H7 (cell line): ENCODE results near the gene HBQ1. TPM values are rescaled to one million over a fixed set of nuclear protein-coding genes. Genes with fewer than 3 reads are reported as not detected.
"Not testable (repeated sequence)": the region's sequence is repeated elsewhere in the genome, so short reads cannot be mapped to it uniquely, and the experiment has no call there.

Experiments used
- DNase-seq: peaks from one replicate; pipeline ENCODE4 v3.0.0; 2012
- H3K27me3 ChIP-seq: 2 replicates; pipeline ENCODE4 v1.6.0; 2011; ENCODE audit warnings: mild to moderate bottlenecking, low read length; ENCODE audit not compliant: control insufficient read depth, insufficient read depth
- H3K36me3 ChIP-seq: replicated peaks from 2 replicates; pipeline ENCODE4 v1.5.1; 2011; ENCODE audit warnings: low read length; ENCODE audit not compliant: control insufficient read depth, insufficient read depth
- H3K4me3 ChIP-seq: 2 replicates; pipeline ENCODE4 v1.5.1; 2011; ENCODE audit warnings: low read depth, mild to moderate bottlenecking, control low read depth, low read length, moderate library complexity; ENCODE audit not compliant: insufficient read depth
- total RNA-seq: library from RNA; depleted of rRNA; stranded (reverse); fragments of >200 nt; shearing (Covaris generic); gene quantifications from 2 replicates; pipeline ENCODE4 v1.2.3, GENCODE V29; 2014

HBQ1 gene
- total RNA-seq, 1 experiment from 2014 or later: 1.6 TPM

DNA sequence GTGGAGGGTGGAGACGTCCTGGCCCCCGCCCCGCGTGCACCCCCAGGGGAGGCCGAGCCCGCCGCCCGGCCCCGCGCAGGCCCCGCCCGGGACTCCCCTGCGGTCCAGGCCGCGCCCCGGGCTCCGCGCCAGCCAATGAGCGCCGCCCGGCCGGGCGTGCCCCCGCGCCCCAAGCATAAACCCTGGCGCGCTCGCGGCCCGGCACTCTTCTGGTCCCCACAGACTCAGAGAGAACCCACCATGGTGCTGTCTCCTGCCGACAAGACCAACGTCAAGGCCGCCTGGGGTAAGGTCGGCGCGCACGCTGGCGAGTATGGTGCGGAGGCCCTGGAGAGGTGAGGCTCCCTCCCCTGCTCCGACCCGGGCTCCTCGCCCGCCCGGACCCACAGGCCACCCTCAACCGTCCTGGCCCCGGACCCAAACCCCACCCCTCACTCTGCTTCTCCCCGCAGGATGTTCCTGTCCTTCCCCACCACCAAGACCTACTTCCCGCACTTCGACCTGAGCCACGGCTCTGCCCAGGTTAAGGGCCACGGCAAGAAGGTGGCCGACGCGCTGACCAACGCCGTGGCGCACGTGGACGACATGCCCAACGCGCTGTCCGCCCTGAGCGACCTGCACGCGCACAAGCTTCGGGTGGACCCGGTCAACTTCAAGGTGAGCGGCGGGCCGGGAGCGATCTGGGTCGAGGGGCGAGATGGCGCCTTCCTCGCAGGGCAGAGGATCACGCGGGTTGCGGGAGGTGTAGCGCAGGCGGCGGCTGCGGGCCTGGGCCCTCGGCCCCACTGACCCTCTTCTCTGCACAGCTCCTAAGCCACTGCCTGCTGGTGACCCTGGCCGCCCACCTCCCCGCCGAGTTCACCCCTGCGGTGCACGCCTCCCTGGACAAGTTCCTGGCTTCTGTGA lies 3.5 kb upstream of the HBQ1 start, which contains the start of gene HBA1:
Gene HBA1 (plus strand): TSS at position 204 of the 906 bp plus-strand sequence. CDS start 37 bp downstream, at position 241.
- not testable (repeated sequence) for H3K4me3 ChIP-seq, DNase-seq, H3K36me3 ChIP-seq
- peaks cover 76% of the 10 kb centered on the region for H3K27me3 ChIP-seq

DNA sequence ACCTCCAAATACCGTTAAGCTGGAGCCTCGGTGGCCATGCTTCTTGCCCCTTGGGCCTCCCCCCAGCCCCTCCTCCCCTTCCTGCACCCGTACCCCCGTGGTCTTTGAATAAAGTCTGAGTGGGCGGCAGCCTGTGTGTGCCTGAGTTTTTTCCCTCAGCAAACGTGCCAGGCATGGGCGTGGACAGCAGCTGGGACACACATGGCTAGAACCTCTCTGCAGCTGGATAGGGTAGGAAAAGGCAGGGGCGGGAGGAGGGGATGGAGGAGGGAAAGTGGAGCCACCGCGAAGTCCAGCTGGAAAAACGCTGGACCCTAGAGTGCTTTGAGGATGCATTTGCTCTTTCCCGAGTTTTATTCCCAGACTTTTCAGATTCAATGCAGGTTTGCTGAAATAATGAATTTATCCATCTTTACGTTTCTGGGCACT lies 2.9 kb upstream of the HBQ1 start:
- DNase-seq: peak; percentile 71
- H3K4me3 ChIP-seq: no peak overlapping the region
- no peaks in the 10 kb centered on the region for H3K36me3 ChIP-seq
- H3K27me3 ChIP-seq: peaks cover 72% of the 10 kb centered on the region

DNA sequence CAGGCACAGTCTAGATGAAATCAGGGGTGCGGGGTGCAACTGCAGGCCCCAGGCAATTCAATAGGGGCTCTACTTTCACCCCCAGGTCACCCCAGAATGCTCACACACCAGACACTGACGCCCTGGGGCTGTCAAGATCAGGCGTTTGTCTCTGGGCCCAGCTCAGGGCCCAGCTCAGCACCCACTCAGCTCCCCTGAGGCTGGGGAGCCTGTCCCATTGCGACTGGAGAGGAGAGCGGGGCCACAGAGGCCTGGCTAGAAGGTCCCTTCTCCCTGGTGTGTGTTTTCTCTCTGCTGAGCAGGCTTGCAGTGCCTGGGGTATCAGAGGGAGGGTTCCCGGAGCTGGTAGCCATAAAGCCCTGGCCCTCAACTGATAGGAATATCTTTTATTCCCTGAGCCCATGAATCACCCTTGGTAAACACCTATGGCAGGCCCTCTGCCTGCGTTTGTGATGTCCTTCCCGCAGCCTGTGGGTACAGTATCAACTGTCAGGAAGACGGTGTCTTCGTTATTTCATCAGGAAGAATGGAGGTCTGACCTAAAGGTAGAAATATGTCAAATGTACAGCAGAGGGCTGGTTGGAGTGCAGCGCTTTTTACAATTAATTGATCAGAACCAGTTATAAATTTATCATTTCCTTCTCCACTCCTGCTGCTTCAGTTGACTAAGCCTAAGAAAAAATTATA lies 2.1 kb upstream of the HBQ1 start:
- H3K27me3 ChIP-seq: peaks cover 71% of the 10 kb centered on the region
- no peaks in the 10 kb centered on the region for H3K36me3 ChIP-seq
- H3K4me3 ChIP-seq: no peak overlapping the region
- peak; percentile 44 for DNase-seq

DNA sequence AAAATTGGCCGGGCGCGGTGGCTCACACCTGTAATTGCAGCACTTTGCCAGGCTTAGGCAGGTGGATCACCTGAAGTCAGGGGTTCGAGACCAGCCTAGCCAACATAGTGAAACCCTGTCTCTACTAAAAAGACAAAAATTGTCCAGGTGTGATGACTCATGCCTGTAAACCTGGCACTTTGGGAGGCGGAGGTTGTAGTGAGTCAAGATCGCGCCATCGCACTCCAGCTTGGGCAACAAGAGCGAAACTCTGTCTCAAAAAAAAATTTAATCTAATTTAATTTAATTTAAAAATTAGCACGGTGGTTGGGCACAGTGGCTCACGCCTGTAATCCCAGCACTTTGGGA lies 1.6 kb upstream of the HBQ1 start:
- H3K27me3 ChIP-seq: peaks cover 66% of the 10 kb centered on the region
- no peak for DNase-seq

DNA sequence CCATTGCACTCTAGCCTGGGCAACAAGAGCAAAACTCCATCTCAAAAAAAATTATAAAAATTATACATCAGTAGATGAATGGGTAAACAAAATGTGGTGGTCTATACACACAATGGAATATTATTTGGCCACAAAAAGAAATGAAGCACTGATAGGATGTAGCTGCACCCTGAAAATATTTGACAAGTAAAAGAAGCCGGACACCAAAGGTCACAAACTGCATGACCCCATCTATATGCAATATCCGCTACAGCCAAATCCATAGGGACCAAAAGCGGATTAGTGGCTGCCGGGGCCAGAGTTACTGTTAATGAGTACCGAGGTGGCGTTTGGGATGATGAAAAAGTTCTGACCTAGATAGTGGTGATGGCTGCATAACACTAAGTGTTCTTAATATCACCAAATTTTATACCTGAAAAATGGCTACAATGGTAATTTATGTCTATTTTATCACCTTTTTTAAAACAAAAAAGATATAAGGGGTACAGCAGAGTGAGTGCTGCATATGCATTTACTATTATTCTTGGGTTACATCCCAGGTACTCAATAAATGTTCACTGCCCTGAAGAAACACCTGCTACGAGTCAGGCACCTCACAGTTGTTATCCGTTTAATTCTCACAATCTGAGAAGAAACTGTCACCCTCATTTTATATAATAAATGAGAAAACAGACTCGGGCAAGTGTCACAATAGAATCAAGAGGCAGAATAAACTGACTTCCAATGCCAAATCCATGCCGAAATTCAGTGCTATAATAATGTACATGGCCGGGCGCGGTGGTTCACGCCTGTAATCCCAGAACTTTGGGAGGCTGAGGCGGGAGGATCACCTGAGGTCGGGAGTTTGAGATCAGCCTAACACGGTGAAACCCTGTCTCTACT lies 807 bp upstream of the HBQ1 start:
- H3K4me3 ChIP-seq: no peak overlapping the region
- no peaks in the 10 kb centered on the region for H3K36me3 ChIP-seq
- H3K27me3 ChIP-seq: peaks cover 61% of the 10 kb centered on the region
- DNase-seq: peak; percentile 15

More for the DNA sequence above, 1.6 kb upstream of the HBQ1 start:
- Histone ChIP-seq H3K4me3 (no peak overlapping the region), H3K36me3 (no peaks in the 10 kb centered on the region)

DNA sequence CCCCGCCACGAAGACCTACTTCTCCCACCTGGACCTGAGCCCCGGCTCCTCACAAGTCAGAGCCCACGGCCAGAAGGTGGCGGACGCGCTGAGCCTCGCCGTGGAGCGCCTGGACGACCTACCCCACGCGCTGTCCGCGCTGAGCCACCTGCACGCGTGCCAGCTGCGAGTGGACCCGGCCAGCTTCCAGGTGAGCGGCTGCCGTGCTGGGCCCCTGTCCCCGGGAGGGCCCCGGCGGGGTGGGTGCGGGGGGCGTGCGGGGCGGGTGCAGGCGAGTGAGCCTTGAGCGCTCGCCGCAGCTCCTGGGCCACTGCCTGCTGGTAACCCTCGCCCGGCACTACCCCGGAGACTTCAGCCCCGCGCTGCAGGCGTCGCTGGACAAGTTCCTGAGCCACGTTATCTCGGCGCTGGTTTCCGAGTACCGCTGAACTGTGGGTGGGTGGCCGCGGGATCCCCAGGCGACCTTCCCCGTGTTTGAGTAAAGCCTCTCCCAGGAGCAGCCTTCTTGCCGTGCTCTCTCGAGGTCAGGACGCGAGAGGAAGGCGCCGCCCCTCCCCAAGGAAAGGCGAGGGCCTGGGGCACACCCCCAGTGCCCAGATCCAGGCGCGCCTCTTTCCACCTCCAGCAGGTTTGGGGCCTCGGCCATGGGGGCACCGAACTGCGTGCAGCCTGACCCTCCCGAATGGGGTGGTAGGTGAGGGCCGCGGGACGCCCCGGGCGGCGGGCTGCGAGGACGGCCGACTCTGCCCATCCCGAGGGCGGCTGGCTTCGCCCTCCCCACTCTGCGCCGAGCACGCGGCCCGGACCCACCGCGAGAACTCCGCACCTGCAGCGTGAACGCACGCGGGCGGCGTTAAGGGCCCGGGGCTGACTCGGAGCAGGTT lies 664 bp downstream of the HBQ1 start:
- H3K4me3 ChIP-seq: peak overlapping the region; percentile 39
- H3K27me3 ChIP-seq: peaks cover 46% of the 10 kb centered on the region
- DNase-seq: peak; percentile 99
- H3K36me3 ChIP-seq: no peaks in the 10 kb centered on the region; the same call in 1 of the 2 replicates

DNA sequence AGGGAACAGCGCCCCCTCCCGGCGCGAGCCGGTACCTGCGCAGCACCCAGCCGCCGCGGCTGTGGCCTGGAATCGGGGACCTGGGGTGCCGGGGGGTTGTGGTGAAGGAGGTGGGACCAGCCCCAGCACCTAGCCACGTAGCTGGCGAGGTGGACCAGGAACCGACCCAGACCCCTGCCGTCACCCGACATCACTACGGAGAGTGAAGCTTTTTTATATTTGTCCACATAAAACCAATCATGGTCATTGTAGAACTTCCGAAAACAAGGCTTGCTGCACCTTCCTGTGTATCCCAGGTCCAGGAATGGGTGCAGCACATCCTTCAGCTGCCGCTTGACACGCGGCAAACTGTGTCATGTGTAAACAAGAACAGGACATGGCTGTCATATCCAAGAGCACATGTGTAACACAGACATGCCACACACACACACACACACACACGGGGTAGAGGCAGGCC lies 1.3 kb downstream of the HBQ1 start:
- DNase-seq: peak; percentile 74
- peaks cover 43% of the 10 kb centered on the region for H3K27me3 ChIP-seq
- H3K4me3 ChIP-seq: no peak overlapping the region
- no peaks in the 10 kb centered on the region; the same call in 1 of the 2 replicates for H3K36me3 ChIP-seq

DNA sequence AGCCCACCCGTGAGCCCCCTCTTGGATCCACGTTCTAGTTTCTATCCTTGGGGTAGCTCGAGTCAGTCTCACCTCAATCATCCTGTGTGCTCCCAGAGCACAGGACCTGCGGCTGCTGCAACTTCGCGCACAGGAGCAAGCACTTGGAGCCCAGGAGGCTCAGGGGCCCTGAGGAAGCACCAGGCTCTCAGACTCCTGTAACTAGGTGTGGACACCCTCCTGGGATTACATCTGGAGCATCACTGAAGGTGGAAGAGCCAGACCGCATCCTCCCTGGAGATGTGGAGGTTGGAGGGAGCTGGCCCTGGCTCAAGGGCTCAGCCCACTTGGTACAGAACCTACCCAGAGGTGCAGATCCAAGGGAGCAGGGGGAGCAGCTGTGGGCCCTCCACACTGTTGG lies 2.7 kb downstream of the HBQ1 start:
- peaks cover 31% of the 10 kb centered on the region for H3K27me3 ChIP-seq
- peaks cover 4% of the 10 kb centered on the region for H3K36me3 ChIP-seq
- DNase-seq: no peak
- no peak overlapping the region for H3K4me3 ChIP-seq

DNA sequence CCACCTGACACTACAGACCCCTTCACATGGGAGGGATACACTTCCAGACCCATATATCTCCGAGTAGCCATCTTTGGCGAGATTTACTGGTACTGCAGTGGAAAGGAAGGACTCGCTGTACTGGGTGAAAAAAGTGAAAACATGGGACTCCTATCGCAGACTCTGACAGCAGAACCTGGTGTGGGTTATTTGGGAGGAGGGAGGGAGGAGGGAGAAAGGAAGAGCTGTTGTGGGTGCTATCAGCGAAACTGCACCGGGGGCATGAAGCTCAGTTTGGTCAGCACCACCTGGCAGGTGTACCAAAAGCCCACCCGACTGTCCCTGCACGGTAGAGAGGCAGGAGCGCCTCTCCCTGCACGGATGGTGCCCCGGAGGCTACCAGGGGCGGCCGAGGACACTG lies 5.0 kb downstream of the HBQ1 start:
- Histone ChIP-seq H3K4me3 (no peak overlapping the region), H3K27me3 (peaks cover 11% of the 10 kb centered on the region), H3K36me3 (peaks cover 16% of the 10 kb centered on the region)
- peak; percentile 40 for DNase-seq

DNA sequence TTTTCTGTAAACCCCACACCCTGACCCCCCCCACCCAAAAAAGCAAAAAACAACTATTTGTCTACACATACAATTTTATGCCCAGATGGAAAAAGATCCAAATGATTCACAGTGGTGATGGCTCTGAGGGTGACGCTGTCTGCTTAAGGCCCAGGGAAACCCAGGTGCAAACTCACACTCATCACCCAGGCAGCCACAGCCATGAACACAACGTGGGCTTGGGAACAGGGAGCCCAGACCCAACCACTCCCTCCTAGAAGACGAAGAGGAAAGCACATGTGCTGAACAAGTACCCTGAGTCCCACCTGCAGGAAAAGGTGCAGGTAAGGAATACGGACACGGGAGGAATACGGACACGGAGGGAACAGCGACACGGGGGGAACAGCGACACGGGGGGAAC lies 5.4 kb downstream of the HBQ1 start:
- DNase-seq: peak; percentile 47
- peaks cover 18% of the 10 kb centered on the region for H3K36me3 ChIP-seq
- H3K4me3 ChIP-seq: no peak overlapping the region
- H3K27me3 ChIP-seq: peaks cover 6% of the 10 kb centered on the region

DNA sequence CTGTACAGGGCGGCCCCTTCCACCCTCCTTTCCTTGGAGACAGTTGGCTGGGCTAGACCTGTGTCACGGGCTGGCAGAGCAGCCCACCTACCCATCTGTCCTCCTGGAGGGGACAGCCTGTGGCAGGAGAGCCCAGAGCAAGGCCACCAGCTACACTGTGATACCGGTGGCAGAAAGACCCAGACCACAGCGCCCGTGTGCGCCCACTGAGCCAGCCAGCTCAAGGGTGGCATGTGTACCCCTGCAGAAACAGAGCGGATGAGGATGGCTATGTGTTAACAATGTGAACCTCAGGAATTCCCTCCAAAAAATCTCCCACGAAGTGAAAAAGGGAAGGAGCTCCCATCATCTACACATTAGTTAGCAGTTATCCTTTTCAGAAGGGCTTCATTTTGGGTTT lies 7.1 kb downstream of the HBQ1 start:
- DNase-seq: no peak
- Histone ChIP-seq H3K4me3 (no peak overlapping the region), H3K36me3 (peaks cover 30% of the 10 kb centered on the region), H3K27me3 (no peaks in the 10 kb centered on the region)

DNA sequence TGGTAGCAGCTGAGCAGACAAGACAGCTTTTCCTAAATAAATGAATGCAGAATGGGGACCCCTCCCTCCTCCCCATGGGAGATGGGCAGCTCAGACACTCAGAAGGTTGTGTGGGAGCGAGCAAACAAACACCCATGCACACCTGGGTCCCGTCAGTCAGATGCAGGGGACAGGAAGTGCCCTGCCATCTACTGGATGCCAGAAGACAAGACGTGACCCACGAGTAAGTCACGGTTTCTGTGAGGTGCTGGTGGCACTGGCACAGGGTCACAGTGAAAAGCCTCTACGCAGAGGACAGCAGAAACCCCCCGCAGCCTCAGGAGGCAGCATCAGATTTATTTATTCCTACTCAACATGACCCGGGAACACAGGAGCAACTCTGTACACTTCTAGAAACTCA lies 8.4 kb downstream of the HBQ1 start:
- Histone ChIP-seq H3K36me3 (peaks cover 33% of the 10 kb centered on the region), H3K27me3 (no peaks in the 10 kb centered on the region), H3K4me3 (no peak overlapping the region)
- DNase-seq: peak; percentile 70

DNA sequence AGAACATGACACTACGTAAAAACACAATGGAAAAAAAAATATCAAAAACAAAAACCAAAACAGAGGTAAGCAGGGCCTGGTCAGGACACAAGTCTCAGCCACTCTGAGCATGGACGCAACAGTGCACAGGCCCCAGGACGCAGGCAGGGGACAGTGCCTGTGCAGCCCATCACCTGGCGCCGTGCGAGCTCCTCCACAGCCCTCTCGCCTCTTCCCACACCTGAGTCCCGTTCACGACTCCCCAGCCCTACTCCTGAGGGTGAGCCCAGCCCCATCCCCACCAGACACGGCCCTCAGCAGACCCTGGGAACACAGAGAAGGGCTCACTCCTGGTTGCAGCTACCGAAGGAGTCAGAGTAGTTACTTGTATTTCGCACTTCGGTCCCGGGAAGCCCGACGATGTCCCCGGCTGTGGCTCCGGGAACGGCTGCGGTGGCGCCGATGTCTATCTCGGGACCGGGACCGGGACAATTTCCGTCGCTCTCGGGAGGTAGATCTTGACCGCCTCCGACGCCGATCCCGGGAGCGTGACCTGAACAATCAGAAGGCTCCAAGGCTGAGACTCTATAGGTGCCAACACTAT lies 9.4 kb downstream of the HBQ1 start:
- peaks cover 40% of the 10 kb centered on the region for H3K36me3 ChIP-seq
- no peak overlapping the region for H3K4me3 ChIP-seq
- peak; percentile 47 for DNase-seq
- H3K27me3 ChIP-seq: no peaks in the 10 kb centered on the region
